SK-N-SH (cell line): Measurements from ENCODE around the gene VPS16. TPM values are rescaled to one million over a fixed set of nuclear protein-coding genes. Genes with fewer than 3 reads are reported as not detected.
A peak's percentile ranks its signal among the peaks of the same experiment; 100 is the strongest.

ENCODE experiments used
- CTCF ChIA-PET: fragments of 300-600, 350-600 bp; formaldehyde crosslinking; extraction: SDS; loops from one replicate; lab custom pipeline; 2021; lab: Yijun Ruan, JAX
- POLR2A ChIA-PET: fragments of 350-600 bp; sonication (Branson Sonifier 250); formaldehyde crosslinking; extraction: SDS; loops from one replicate; lab custom pipeline; 2020; ENCODE audit warnings: antibody characterized with exemption, inconsistent platforms; lab: Yijun Ruan, JAX
- DNase-seq: peaks from one replicate; pipeline ENCODE4 v3.0.0; 2012
- H2AFZ ChIP-seq: fragments of 200-600 bp; sonication (generic); 2 replicates; pipeline ENCODE4 v1.8.1; 2016; ENCODE audit warnings: antibody characterized with exemption, mild to moderate bottlenecking, low read depth
- H3F3A ChIP-seq: fragments of 200-600 bp; sonication (generic); replicated peaks from 2 replicates; pipeline ENCODE3; 2016; ENCODE audit warnings: antibody characterized with exemption, mild to moderate bottlenecking; ENCODE audit not compliant: insufficient read depth
- H3K27ac ChIP-seq, 2 experiments: fragments of 200-500 bp in 1 of 2; fragments of 200-600 bp in 1 of 2; sonication (Bioruptor generic) in 1 of 2; sonication (generic), shearing (Covaris generic) in 1 of 2; 2 replicates each; pipeline versions ENCODE4 v1.5.1 to v1.6.1; 2014 to 2016; ENCODE audit warnings: low read depth in 2 of 2, inconsistent platforms in 1 of 2, low read length in 1 of 2, mild to moderate bottlenecking in 1 of 2, mixed read lengths in 1 of 2
- H3K27me3 ChIP-seq: fragments of 200-600 bp; sonication (generic), shearing (Covaris generic); 2 replicates; pipeline ENCODE4 v1.6.1; 2016; ENCODE audit warnings: mixed run types; ENCODE audit not compliant: insufficient read depth
- H3K36me3 ChIP-seq, 2 experiments: fragments of 200-500 bp in 1 of 2; fragments of 200-600 bp in 1 of 2; sonication (Bioruptor generic) in 1 of 2; sonication (generic) in 1 of 2; replicated peaks in 1 of 2; 2 replicates each; pipeline versions ENCODE3 to v1.5.1; 2014 to 2016; ENCODE audit warnings: low read length in 1 of 2, mild to moderate bottlenecking in 1 of 2; ENCODE audit not compliant: insufficient read depth in 2 of 2, control insufficient read depth in 1 of 2
- H3K4me1 ChIP-seq, 2 experiments: fragments of 200-500 bp in 1 of 2; fragments of 200-600 bp in 1 of 2; sonication (Bioruptor generic) in 1 of 2; sonication (generic), shearing (Covaris generic) in 1 of 2; 2 replicates each; pipeline versions ENCODE4 v1.5.1 to v1.6.1; 2014 to 2016; ENCODE audit warnings: low read depth in 1 of 2, low read length in 1 of 2, mixed run types in 1 of 2; ENCODE audit not compliant: insufficient read depth in 2 of 2, control insufficient read depth in 1 of 2
- H3K4me2 ChIP-seq: fragments of 200-600 bp; sonication (generic), shearing (Covaris generic); 2 replicates; pipeline ENCODE4 v1.6.1; 2017; ENCODE audit warnings: mixed run types
- H3K4me3 ChIP-seq, 2 experiments: fragments of 200-500 bp in 1 of 2; fragments of 200-600 bp in 1 of 2; sonication (Bioruptor generic) in 1 of 2; sonication (generic), shearing (Covaris generic) in 1 of 2; 2 replicates each; pipeline versions ENCODE4 v1.5.1 to v1.8.1; 2014 to 2016; ENCODE audit warnings: low read depth in 2 of 2, inconsistent platforms in 1 of 2, low read length in 1 of 2, mild to moderate bottlenecking in 1 of 2, mixed read lengths in 1 of 2, moderate library complexity in 1 of 2
- H3K79me2 ChIP-seq: fragments of 200-600 bp; sonication (generic); 2 replicates; pipeline ENCODE4 v1.8.1; 2017; ENCODE audit warnings: mild to moderate bottlenecking; ENCODE audit not compliant: insufficient read depth
- H3K9ac ChIP-seq: fragments of 200-600 bp; sonication (generic); 2 replicates; pipeline ENCODE4 v1.6.1; 2017; ENCODE audit warnings: mixed run types
- H3K9me2 ChIP-seq: fragments of 200-600 bp; sonication (generic); 2 replicates; pipeline ENCODE4 v1.6.1; 2017; ENCODE audit warnings: mixed run types
- H3K9me3 ChIP-seq: fragments of 200-600 bp; sonication (generic); 2 replicates; pipeline ENCODE4 v1.6.1; 2017; ENCODE audit warnings: mixed run types, mild to moderate bottlenecking, moderate library complexity
- H4K20me1 ChIP-seq: fragments of 200-600 bp; sonication (generic); 2 replicates; pipeline ENCODE4 v1.6.1; 2017; ENCODE audit warnings: mild to moderate bottlenecking, mixed run types; ENCODE audit not compliant: insufficient read depth
- FOXJ3 ChIP-seq: sonication (generic); formaldehyde crosslinking; IDR thresholded peaks from 2 replicates; pipeline ENCODE4 v1.5.1; 2020; ENCODE audit warnings: mild to moderate bottlenecking, missing genetic modification reagents
- MXI1 ChIP-seq: IDR thresholded peaks from 2 replicates; pipeline ENCODE4 v1.6.1; 2012; ENCODE audit warnings: mild to moderate bottlenecking, low read depth, low read length, improper control_type of control experiment
- RCOR1 ChIP-seq: fragments of 150-350 bp; IDR thresholded peaks from 2 replicates; pipeline ENCODE4 v1.6.1; 2017; ENCODE audit warnings: antibody characterized with exemption, low read length
- RFX5 ChIP-seq: IDR thresholded peaks from 2 replicates; pipeline ENCODE4 v1.6.1; 2012; ENCODE audit warnings: mild to moderate bottlenecking, improper control_type of control experiment, low read length
- SIN3A ChIP-seq: IDR thresholded peaks from 2 replicates; pipeline ENCODE4 v1.6.1; 2012; ENCODE audit warnings: low read depth, mild to moderate bottlenecking, low read length, moderate library complexity, borderline replicate concordance
- SMC3 ChIP-seq: IDR thresholded peaks from 2 replicates; pipeline ENCODE4 v1.6.1; 2012; ENCODE audit warnings: low read depth, low read length, improper control_type of control experiment
- TAF1 ChIP-seq: IDR thresholded peaks from 2 replicates; pipeline ENCODE4 v1.6.1; 2012; ENCODE audit warnings: low read depth, mild to moderate bottlenecking, low read length, moderate library complexity, borderline replicate concordance
- YY1 ChIP-seq: IDR thresholded peaks from 2 replicates; pipeline ENCODE4 v1.4.0; 2012; ENCODE audit warnings: low read depth, mild to moderate bottlenecking
- WGBS: methylation state at CpG from one replicate; pipeline ENCODE4 v1.1.6; 2017; ENCODE audit warnings: low lambda C conversion rate; 5-methylcytosine and 5-hydroxymethylcytosine counted together
- polyA plus RNA-seq, 3 experiments: library from polyadenylated mRNA; depleted of rRNA; stranded (reverse); fragments of >200 nt; gene quantifications; 2 replicates each; pipeline ENCODE4 v1.2.3, GENCODE V29; 2012
- TF ChIP-seq, protein P1 (sequence below): IDR thresholded peaks from 2 replicates; pipeline ENCODE4 v1.6.1; 2012; ENCODE audit warnings: mild to moderate bottlenecking, low read depth, low read length, moderate library complexity
- TF ChIP-seq, protein P2 (sequence below): IDR thresholded peaks from 2 replicates; pipeline ENCODE4 v1.4.0; 2012; ENCODE audit warnings: low read depth

Gene VPS16
- polyA plus RNA-seq, 1 of the 3 experiments (the other 2 are of a cell fraction), result 62.0 TPM

DNA sequence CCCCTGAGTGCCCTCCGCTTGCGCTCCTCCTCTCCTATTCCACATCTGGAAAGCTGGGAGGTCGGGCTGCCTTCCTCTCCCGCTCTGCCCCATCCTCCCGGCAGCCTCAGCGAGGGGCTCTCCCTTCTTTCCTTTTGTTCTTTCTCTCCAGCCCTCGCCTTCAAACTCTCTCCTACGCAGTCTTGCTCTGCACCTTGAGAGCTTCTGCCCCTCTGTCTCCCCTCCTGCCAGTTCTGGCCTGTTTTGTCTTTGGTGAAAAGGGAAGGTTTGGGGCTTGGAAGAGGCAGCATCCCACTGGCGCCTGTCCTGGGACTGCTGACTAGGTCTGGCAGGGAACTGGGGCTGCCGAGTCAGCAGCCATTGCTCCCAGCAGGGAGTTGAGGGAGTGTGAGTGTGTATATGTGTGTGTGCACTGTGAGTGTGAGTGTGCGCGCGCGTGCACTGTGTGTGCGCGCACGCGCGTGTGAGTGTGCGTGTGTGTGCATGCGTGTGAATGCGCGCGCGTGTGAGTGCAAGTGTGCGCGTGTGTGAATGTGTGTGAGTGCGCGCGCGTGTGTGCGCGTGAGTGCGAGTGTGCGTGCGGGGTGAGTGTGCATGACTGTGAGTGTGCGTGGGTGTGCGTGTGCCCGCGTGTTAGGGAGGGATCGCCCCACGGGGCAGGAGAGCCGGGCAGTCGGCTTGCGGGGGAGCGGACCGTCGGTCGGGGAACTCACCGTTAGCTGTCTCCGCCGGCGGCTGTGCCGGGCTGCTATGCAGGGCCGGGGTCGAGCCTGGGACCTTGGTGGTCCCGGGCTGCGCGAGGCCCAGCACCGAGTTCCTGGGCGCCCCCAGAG lies 40.6 kb upstream of the VPS16 start:
- no peaks in the 10 kb centered on the region for H3K9me3 ChIP-seq
- H3K4me1 ChIP-seq, result peaks cover 0 to 14% of the 10 kb centered on the region in 2 experiments; a peak in 1 of 4 replicates
- H3K27ac ChIP-seq, result peak overlapping the region in 1 of 2 experiments; percentile 79; a peak in 2 of 4 replicates
- no peaks in the 10 kb centered on the region for H3K9me2 ChIP-seq
- ChIA-PET POLR2A (interaction anchor here (0.8 to 2.9 kb wide), 9 partner anchors 8 to 238 kb away, joined by 3 to 11 read pairs (median 4); partner anchors contain the start of genes C20orf141 and NOP56), CTCF (interaction anchor here (1.0 to 1.5 kb wide), 8 partner anchors 19 to 126 kb away, joined by 3 to 4 read pairs (median 3); no protein-coding TSS in a partner anchor)
- no peaks in the 10 kb centered on the region for H3K27me3 ChIP-seq
- peak overlapping the region; percentile 28 for H3K9ac ChIP-seq
- peak; percentile 80 for DNase-seq
- no peaks in the 10 kb centered on the region for H4K20me1 ChIP-seq
- H3K36me3 ChIP-seq, result peaks cover 0 to 16% of the 10 kb centered on the region in 2 experiments
- no peaks in the 10 kb centered on the region for H3F3A ChIP-seq
- peak overlapping the region; percentile 53 to 60 for H3K4me3 ChIP-seq
- H2AFZ ChIP-seq, result peak overlapping the region; percentile 82; the same call in 1 of the 2 replicates
- H3K4me2 ChIP-seq, result peak overlapping the region; percentile 78
- no peaks in the 10 kb centered on the region for H3K79me2 ChIP-seq
- TF ChIP-seq, protein P1, sequence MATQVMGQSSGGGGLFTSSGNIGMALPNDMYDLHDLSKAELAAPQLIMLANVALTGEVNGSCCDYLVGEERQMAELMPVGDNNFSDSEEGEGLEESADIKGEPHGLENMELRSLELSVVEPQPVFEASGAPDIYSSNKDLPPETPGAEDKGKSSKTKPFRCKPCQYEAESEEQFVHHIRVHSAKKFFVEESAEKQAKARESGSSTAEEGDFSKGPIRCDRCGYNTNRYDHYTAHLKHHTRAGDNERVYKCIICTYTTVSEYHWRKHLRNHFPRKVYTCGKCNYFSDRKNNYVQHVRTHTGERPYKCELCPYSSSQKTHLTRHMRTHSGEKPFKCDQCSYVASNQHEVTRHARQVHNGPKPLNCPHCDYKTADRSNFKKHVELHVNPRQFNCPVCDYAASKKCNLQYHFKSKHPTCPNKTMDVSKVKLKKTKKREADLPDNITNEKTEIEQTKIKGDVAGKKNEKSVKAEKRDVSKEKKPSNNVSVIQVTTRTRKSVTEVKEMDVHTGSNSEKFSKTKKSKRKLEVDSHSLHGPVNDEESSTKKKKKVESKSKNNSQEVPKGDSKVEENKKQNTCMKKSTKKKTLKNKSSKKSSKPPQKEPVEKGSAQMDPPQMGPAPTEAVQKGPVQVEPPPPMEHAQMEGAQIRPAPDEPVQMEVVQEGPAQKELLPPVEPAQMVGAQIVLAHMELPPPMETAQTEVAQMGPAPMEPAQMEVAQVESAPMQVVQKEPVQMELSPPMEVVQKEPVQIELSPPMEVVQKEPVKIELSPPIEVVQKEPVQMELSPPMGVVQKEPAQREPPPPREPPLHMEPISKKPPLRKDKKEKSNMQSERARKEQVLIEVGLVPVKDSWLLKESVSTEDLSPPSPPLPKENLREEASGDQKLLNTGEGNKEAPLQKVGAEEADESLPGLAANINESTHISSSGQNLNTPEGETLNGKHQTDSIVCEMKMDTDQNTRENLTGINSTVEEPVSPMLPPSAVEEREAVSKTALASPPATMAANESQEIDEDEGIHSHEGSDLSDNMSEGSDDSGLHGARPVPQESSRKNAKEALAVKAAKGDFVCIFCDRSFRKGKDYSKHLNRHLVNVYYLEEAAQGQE, result peak; percentile 32; the same call in 1 of the 2 replicates
- TF ChIP-seq TAF1, result peak; percentile 3; the same call in 1 of the 2 replicates
- no peak for TF ChIP-seq SIN3A
- TF ChIP-seq MXI1, result peak; percentile 66; the same call in 1 of the 2 replicates
- TF ChIP-seq, protein P2, sequence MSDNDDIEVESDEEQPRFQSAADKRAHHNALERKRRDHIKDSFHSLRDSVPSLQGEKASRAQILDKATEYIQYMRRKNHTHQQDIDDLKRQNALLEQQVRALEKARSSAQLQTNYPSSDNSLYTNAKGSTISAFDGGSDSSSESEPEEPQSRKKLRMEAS, result peak; percentile 9; the same call in 1 of the 2 replicates
- 15% methylated on average over 32 of the region's 61 CpGs for WGBS

DNA sequence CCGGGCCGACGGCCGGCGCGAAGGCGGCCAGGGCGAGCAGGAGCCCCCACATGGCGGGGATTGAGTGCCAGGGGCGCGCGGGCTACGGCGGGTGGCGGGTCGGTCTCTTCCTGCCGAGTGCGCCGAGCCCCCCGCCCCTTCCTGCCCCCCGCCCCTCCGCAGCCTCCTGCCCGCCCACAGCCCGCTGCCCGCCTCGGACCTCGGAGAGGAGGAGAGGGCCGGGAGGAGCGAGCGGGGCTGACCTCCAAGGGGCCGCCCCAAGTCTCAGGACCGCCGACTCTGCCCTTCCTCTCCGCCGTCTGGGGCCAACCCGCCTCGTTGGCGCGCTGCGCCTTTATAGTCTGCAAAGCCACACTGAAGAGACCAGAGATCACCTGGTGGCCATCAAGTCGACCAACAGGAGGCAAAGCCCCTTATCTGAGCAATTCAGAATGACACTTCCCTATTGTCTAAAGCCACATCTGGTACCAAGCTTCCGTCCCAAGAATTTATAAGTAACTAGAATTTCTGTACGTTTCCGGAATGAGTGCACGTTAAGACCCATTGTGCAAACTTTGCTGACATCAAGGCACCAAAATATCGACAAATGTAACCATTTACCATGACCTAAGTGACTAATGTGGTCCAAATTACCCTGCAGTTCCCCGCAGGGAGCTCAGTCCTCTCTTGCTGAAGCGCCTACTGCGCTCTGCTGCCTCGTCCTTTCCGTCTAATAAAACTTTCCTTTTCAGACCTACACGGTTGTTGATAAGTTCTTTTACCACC lies 39.8 kb upstream of the VPS16 start, which contains the start of gene CPXM1:
CPXM1 (minus strand) TSS at position 107 of the 765 bp plus-strand sequence; CDS start at position 52, 55 bp downstream.
- no peaks in the 10 kb centered on the region for H3K9me3 ChIP-seq
- H3K79me2 ChIP-seq, result no peaks in the 10 kb centered on the region
- peaks cover 0 to 15% of the 10 kb centered on the region in 2 experiments for H3K36me3 ChIP-seq
- no peaks in the 10 kb centered on the region for H3K27me3 ChIP-seq
- peak within 1 kb of the TSS; percentile 28 for H3K9ac ChIP-seq
- TF ChIP-seq YY1 (no peak), RFX5 (no peak), SMC3 (0 out of 2 replicates have a peak, but pooled peaks have one; percentile 9), RCOR1 (0 out of 2 replicates have a peak, but pooled peaks have one; percentile 7), FOXJ3 (CRISPR knock-in tag) (no peak)
- DNase-seq, result peak; percentile 98
- H3K9me2 ChIP-seq, result no peaks in the 10 kb centered on the region
- peak within 1 kb of the TSS; percentile 78 for H3K4me2 ChIP-seq
- CTCF ChIA-PET, result interaction anchor here (0.9 to 1.5 kb wide), 5 partner anchors 14 to 71 kb away, joined by 3 to 4 read pairs (median 3); partner anchors contain the start of gene C20orf141
- H2AFZ ChIP-seq, result peak within 1 kb of the TSS; percentile 87; the same call in 1 of the 2 replicates
- peak within 1 kb of the TSS; percentile 53 to 60 for H3K4me3 ChIP-seq
- peaks cover 0 to 14% of the 10 kb centered on the region in 2 experiments; a peak in 1 of 4 replicates for H3K4me1 ChIP-seq
- no peaks in the 10 kb centered on the region for H4K20me1 ChIP-seq
- H3K27ac ChIP-seq, result peak within 1 kb of the TSS in 1 of 2 experiments; percentile 83; a peak in 2 of 4 replicates
- 30% methylated on average over 23 of the region's 52 CpGs for WGBS
- H3F3A ChIP-seq, result no peaks in the 10 kb centered on the region
- POLR2A ChIA-PET, result interaction anchor here (0.8 to 2.9 kb wide), 9 partner anchors 9 to 238 kb away, joined by 3 to 11 read pairs (median 4); partner anchors contain the start of genes C20orf141 and NOP56
